GM18508 (cell line): Measurements from ENCODE around the gene ANKRD13C.
A peak's percentile ranks its signal among the peaks of the same experiment; 100 is the strongest.

ENCODE experiments used
- ATAC-seq: cut with Tn5 transposase; IDR thresholded peaks from one replicate; pipeline ENCODE4 v1.9.1; 2021; ENCODE audit warnings: moderate number of reproducible peaks; ENCODE audit not compliant: insufficient read depth, unreplicated experiment

ANKRD13C gene

DNA sequence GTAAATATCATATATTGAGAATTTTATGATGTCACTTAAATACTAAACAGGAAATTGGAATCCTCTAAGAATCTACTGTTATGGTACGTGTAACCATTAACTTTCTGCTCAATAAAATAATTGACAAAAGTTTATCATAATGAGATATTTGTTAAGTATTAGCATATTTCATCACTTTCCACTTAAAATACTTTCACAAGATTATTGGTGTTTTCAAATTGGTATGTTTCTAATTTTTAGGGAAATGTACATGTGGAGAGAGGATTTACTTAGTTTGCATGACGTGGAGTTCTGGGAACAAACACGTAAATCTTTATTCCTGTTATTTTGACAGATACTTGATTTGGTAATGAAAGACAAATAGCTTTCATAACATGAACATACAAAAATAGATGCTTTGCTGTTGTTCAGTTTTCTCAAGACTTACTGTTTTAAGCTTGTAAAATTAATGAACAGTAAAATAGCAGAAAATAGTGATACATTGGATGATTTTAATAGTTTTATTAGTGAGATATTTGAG, 131.7 kb downstream of the ANKRD13C start:
- ATAC-seq: no peak

DNA sequence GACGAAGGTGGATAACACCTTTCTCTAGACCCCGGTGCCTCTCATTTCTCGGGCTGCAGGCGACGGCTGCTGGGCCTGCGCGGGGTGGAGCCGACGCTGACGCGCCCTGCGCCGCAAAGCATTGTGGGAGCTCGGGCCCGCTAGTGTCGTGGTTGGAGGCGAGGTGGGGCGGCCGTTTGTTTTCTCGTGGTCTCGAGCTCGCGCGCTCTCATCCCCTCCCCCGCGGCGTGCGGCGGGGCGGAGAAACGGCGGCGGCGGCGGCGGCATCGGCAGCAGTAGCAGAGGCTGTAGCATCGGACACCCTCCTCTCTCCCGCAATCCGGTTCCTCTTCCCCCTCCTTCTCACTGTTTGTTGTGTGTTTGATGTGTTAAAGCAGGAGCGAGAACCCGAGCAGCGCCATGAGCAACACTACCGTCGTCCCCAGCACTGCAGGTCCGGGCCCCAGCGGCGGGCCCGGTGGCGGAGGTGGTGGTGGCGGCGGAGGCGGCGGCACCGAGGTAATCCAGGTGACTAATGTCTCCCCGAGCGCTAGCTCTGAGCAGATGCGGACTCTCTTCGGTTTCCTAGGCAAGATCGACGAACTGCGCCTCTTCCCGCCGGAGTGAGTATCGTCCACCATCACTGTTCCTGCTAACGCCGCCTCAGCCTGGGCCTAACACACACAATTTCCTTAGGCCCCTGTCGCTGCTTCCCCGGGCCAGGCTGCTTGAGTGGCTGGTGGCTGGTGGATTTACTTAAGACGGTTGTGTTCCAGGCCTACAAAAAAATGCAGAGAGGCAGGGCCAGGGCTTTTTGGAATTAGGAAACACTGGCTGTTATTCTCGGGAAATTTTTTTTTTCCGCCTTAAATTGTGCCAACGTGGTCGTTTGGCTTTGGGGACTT, 133.0 kb downstream of the ANKRD13C start, which contains the start of gene SRSF11:
TSS of gene SRSF11 (plus strand) at position 143 of the 884 bp plus-strand sequence. CDS start at position 400, 257 bp downstream.
- ATAC-seq: peak; percentile 64

DNA sequence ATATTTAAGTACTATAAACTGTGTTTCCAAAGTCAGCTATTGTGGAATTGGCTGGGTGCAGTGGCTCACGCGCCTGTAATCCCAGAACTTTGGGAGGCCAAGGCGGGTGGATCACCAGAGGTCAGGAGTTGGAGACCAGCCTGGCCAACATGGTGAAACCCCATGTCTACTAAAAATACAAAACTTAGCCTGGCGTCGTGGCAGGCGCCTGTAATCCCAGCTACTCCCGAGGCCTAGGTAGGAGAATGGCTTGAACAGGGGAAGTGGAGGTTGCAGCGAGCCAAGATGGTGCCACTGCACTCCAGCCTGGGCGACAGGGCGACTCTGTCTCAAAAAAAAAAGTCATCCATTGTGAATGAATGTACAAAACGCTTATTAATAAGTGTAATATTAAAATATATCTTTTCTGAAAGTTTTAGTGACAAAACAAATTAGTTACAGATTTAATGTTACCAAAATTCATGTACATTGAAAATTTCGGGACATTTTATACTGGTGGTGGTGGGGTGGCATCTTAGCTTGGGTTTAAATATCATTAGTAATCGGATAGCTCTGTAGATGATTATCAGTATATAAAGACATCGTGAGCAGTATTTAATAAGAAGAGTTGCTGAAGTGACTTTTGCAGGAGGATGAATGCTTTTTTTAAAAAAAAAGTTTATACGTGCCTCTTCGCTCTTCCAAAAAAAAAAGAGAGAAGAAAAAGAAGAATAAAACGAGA, 133.8 kb downstream of the ANKRD13C start:
- ATAC-seq: peak; percentile 16

DNA sequence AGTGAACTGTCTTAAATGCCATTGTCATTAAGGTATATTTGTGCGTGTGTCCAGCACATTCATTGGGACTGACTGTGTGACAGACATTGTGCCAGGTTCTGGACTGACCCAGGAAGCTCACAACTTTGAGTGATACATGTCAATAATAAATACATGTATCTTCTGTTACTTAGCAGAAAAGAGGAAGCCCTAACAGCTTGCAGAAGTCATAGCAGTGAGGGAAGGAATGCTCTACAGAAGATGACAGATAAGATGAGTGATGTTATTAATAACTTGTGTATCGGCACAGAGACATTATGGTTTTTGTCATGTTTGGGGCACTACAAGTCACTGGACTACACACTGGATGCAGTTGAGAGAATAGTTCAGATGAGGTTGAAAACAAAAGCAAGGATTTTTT, 134.5 kb downstream of the ANKRD13C start:
- ATAC-seq: no peak

DNA sequence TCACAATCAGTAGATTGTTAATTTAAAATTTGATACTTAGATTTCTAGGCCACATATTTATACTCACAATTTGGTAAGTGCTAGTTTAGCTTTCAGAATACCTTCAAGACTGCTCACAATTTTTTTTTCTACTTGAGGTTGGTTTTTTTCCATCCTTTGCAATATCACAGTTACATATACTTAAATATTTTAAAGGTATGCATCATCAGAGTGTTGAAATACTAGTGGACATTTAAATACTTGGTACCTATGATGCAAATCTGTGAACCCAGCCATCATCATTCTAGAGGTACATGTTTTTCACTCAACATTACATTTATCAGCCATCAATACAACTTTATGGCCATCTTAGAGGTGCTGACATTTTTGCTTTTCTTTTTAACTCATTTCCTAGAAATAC, 143.0 kb downstream of the ANKRD13C start:
- ATAC-seq: no peak

DNA sequence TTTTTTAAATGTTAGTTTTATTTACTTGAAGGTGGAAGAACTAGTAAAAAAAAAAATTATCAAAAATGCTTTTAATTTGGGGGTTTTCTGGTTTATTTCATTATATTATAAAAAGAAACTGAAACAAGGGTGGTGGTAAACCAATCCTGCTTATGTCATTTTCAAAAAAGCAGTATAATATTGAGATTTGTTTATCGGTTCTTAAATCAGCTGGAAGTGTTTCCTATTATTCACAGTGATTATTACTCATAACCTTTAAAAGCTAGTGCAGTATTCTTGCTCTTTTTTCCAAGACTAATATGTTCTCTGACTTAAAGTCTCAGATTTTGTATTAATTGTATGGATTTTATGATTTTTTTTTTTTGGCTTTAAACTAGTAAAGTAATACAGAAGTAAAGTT, 143.7 kb downstream of the ANKRD13C start:
- ATAC-seq: no peak
